ENCODE measurements around the gene DPPA2.
"Not testable (repeated sequence)": the region's sequence is repeated elsewhere in the genome, so short reads cannot be mapped to it uniquely, and the experiment has no call there.

The DPPA2 gene

DNA sequence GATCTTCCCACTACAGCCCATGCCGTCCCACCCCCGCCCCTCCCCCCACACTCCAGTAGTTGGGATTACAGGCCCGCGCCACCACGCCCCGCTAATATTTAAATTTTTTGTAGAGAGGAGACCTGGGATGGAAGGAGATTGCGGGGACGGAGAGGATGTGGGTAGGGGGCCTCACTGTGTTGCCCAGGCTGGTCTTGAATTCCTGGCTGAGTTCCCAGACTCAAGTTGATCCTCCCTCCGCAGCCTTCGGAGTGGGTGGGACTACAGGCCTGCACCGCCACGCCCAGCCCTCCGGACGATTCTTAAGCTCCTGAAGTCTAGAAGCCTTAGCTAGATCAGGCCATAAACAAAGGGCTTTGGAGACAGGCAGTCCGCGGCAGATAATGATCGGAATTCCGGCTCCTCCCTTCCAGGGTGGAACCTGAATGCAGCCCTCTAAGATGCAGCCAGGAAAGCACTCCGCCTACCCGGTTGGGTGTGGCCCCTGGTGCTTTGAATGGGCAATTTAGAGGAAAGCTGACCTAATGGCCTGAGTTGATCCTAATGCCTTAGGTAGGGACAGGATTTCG, at the start of gene DPPA2:
DPPA2 (minus strand) TSS at position 356 of the 569 bp plus-strand sequence. CDS start 1,975 bp downstream, outside the sequence.
- no peak for DNase-seq (ENCODE audit: low spot score)

DNA sequence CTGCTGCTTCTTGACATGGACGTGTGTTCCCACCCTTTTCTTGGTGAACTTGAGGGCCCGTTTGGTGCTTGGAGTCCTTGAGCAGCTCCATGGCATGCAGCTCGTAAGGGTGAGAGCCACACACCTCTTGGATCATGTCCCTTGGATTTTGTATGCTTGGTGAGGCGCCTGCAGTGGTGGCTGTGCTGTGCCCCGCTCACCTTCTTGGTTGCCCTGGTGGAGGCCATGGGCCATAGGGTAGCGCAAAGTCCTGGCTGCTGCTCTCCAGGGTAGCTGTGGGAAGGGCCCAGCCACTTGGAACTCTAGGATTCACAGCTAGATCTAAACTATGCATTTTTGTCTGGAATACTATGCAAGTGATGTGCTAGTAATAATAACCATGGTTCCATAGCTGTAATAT, 47.8 kb upstream of the DPPA2 start:
- DNase-seq (ENCODE audit: low spot score), result no peak

DNA sequence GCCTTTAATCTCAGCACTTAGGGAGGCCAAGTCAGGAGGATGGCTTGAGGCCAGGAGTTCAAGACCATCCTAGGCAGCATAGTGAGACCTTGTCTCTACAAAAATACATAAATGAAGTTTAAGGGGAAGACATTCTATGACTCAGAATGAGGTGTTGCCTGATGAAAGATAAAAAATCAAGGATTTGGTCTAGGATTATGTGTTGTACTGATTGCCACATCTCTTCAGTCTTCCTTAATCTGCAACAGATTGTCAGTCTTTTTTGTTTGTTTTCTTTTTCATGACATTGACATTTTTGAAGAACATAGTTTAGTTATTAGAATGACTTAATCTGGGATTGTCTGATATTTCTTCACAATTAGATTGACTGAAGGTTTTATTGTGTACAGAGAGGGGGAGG, 47.3 kb upstream of the DPPA2 start:
- DNase-seq (ENCODE audit: low spot score), result no peak

DNA sequence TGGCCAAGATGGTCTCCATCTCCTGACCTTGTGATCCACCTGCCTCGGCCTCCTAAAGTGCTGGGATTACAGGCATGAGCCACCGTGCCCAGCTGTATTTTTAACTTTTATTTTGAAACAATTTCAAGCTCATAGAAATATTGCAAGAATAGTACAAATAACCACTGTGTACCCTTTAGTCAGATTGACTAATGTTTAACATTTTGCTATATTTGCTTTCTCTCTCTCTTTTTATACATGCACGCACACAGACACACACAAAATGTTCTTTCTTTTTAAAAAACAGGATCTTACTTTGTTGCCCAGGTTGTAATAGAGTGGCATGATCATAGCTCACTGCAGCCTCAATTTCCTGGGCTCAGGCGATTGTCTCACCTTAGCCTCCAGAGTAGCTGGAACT, 46.5 kb upstream of the DPPA2 start:
- DNase-seq (ENCODE audit: low spot score), result no peak

GRCh38 chr3:109358809-109359208, 42.5 kb upstream of the DPPA2 start:
- not testable (repeated sequence) for DNase-seq (ENCODE audit: low spot score)

DNA sequence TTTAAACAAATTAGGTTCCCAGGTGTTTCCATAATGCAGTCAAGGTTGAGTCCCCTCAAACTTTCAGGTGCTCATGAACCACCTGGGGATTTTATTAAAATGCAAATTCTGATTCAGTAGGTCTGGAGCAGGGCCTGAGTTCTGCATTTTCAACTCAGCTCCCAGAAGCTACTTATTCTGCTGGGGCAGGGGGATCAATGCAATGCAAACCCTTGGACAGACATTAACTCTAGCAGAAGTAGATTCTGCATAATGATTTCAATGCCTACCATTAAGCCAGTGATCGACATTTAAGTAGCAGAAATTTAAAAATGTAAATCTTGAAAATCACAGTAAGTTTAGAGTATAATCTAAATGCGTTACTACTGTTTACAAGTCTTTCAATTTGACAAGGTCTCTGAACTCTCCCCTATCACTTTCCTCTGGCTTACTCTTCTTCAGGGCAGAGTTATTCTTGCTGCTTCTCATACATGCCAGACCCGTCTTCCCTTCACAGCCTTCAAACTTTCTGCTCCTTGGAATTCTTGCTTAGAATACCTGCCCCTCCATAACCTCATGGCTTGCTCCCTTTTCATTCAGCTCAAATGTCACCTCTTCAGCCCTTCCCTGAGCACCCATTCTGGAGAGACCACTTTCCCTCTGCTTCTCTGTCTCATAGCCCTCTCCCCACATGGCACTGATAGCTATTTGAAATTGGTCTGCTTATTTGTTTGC, 40.3 kb upstream of the DPPA2 start:
- no peak for DNase-seq (ENCODE audit: low spot score)

DNA sequence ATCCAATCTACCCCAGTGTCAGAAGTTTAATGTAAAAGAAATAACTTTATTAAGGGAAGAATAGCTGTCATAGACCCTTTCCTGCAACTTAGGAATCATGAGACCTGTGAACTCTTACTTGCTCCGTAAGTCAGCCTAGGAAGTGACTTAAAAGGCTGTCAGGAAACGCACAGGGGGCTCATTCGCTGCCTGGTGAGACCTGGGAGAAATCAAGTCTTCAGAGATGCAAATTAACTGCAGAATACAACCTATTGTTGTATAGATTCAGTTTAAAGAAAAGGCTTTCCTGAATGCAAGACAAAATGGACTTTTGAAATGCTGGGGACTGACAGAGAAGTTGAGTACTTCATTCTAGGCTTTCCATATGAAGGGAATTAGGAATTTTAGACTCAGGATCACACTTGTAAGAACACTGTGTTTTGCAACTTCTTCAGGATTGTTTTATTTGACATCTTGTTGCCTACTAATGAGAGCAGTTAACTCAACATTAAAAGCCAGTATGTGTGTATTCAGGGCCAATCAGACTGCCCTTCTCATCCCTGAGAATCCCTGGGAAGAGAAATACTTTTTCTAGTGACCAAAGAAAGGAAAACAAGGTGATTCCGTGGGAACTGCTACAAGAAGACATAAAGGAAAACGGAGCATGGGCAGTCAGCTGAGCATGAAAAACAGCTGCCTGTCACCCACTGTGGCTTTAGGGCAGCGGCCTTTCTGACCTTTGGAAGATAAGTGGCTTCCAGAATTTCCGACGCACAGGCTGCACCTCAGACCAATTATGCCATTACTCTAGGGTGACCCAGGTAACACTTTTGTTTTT, 39.5 kb upstream of the DPPA2 start:
- DNase-seq (ENCODE audit: low spot score), result no peak

DNA sequence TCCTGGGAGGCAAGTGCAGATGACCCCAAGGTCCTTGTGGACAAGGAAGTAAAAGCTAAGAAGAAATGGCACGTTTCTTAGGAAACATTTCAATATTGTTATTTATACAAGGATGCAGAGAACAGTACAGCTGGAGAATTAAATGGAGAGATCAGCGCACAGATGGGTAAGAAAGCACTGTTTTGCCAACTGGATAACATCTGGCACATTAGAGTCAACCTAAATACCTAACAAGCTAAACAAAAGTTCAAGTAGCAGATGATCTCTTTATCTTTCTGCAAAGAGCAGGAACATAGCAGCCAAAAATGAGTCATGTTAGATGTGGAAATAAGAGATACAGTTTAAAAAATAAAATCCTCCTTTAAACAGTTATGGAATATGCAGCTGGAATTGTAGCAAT, 36.7 kb upstream of the DPPA2 start:
- no peak for DNase-seq (ENCODE audit: low spot score)

DNA sequence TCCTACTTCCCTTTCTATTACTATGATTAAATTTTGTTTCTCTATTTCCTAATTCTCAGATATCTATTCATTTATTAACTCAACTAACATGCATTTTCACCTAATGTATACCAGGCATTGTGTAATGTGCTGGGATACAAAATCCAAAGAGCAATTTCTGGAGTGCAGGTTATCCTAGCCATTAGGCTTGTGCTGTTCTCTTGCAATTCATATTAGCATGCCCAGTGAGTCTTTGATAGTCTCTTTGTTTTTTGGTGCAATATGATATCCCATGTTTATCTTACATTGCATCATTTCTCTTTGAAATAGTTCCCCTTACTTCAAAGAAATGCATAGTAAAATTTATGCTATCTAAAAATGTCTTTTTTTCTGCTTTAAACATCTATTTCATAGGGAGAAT, 34.9 kb upstream of the DPPA2 start:
- DNase-seq (ENCODE audit: low spot score), result no peak

DNA sequence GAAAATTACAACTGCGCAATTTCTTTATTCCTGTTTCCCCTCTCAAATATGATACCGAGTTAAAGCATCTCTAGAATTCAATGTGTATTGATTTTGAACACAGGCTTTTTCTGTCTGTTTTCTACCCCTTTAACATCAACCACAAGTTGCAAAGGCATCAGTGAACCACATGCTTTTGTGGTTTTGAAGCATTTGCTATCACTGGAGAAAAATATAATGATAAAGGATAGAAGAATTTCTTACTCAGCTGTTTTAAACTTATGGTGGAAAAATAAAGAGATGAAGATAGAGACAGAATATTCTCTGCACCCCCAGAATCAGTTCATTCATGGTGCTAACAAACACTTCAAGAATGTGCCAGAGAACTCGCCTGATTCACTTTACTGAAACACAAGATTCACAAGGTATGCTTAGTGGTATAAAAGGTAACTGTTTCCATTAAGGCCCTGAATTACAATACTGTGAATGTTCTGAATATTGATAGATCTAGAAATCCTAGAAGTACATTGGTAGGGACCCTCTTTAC, 30.5 kb upstream of the DPPA2 start:
- no peak for DNase-seq (ENCODE audit: low spot score)

GRCh38 chr3:109346099-109346498, 29.8 kb upstream of the DPPA2 start:
- no peak for DNase-seq (ENCODE audit: low spot score)

- DNase-seq (ENCODE audit: low spot score), result no peak
These were observed 23.7 kb upstream of the DPPA2 start for GRCh38 chr3:109339714-109340648.

DNA sequence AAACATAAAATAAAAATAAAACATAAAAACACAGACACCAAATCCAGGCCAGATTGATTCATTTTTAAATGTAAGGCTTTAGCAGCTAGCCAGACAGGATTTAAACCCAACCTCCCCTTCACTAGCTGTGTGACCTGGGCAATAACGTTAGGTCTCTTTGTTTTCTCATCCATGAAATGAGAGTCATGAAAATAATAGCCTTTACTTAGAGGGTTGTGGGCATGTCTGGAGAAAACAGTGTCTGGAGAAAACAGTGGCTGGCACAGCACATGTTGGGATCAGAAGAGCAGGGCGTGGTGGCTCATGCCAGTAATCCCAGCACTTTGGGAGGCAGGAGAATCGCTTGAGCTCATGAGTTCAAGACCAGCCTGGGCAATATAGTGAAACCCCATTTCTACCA, 22.9 kb upstream of the DPPA2 start:
- no peak for DNase-seq (ENCODE audit: low spot score)

- DNase-seq (ENCODE audit: low spot score), result no peak
These were observed 22.0 kb upstream of the DPPA2 start for GRCh38 chr3:109338322-109338721.

GRCh38 chr3:109337393-109337792, 21.1 kb upstream of the DPPA2 start, which contains the start of gene DPPA4:
TSS of gene DPPA4 (minus strand) at chr3:109337546. CDS start at chr3:109337517, 29 bp downstream.
- no peak for DNase-seq (ENCODE audit: low spot score)

DNA sequence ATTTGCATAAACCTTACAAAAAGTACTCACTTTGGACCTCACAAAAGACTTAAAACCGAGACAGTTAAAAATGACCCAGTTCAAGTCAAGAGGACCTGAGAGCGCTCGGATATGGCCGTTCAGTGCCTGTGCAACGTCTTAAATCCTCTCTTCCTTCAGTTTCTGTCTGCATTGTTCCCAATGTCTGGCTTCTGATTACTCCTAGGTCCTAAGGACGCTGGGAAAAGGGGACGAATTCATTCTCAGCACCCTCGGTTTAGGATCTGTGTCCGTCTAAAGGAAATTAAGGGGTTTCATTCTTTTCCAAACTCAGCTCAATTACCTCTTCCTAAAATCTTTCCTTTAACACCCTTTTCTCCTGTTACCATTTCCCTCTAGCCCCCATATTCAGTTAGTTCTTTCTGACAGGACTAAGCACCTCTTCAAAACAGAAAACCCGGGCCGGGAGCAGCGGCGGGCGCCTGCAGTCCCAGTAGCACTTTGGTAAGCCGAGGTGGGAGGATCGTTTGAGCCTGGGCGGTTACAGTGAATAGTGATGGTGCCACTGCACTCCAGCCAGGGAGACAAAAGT, 20.1 kb upstream of the DPPA2 start:
- no peak for DNase-seq (ENCODE audit: low spot score)

- DNase-seq (ENCODE audit: low spot score), result no peak
These were observed 18.3 kb upstream of the DPPA2 start for GRCh38 chr3:109334572-109334971.

DNA sequence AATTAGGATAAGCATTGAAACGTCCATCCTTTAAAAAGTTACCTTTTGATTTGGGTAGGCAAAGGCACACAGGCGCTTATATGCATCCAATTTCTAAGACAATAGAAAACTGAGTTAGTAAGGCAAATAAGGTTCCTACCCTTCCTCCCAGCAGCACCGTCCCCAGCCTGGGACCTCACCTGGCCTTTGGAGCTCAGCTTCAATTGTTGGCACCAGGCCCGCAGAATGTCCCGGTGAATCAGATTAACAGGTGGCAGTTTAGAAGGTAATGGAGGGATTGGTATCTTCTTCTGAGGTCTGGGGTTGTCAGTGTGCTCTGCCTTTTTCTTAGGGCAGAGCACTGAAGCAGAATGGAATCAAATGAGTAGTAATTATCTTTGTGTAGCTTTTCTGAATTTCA, 15.4 kb upstream of the DPPA2 start:
- no peak for DNase-seq (ENCODE audit: low spot score)

- no peak for DNase-seq (ENCODE audit: low spot score)
These were observed 14.1 kb upstream of the DPPA2 start for GRCh38 chr3:109330405-109330804.

DNA sequence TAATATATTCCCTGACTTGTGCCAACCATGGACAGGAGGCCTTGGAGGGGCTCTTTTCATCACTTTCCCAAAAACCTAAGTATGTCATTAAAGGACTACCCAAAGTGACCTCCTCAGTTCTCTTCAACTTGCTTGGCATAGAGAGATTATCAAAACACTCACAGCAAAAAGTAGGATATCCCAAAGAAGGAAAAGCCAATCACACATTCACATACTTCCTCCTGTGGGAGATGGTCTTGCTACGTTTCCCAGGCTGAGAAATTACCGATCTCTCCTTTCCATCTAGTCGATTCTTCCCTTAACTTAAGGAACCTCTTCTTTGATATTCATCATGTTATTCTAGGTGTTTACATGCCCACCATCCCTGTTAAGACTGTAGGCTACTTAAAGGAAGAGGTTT, 11.9 kb upstream of the DPPA2 start:
- no peak for DNase-seq (ENCODE audit: low spot score)

DNA sequence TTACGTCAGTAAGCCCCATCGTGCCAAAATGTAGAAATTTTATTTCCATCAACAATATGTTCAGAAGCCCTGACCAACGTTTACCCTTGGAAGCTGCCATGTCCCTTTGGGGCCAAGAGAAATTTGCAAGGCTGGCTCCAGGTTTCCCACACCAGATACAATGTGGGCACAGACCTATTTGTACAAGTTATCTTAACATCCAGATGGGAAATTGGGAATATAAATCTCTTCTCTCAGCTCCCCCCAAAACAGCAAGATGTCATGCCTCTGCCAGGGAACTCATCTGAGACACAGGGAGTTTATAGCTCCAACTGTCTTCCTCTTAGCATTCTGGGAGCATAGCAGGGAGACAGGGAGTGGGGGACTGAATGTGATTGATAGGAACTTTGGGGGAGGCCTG, 9.3 kb upstream of the DPPA2 start:
- no peak for DNase-seq (ENCODE audit: low spot score)

All from hematopoietic multipotent progenitor cell treated with erythropoietin and hydrocortisone succinate and interleukin-3 and kit ligand, for 15 days (in vitro differentiated cells).